Activated T-cell treated with anti-CD3 and anti-CD28 coated beads for 24 hours (primary cell): Measurements from ENCODE around the gene KRTAP1-4.
"Not testable (repeated sequence)": the region's sequence is repeated elsewhere in the genome, so short reads cannot be mapped to it uniquely, and the experiment has no call there.

ENCODE experiments used
- DNase-seq: peaks from one replicate; pipeline ENCODE4 v3.0.0-alpha.2; 2020; ENCODE audit warnings: low read depth

The KRTAP1-4 gene

GRCh38 chr17:41046735-41047465 is 16.9 kb upstream of the KRTAP1-4 start, which contains the start of gene KRTAP2-1:
Gene KRTAP2-1, minus strand, starts transcription at chr17:41047316. Its CDS starts 49 bp downstream, at chr17:41047267.
- not testable (repeated sequence) for DNase-seq

- no peak for DNase-seq
Observed at GRCh38 chr17:41042953-41043352, 13.0 kb upstream of the KRTAP1-4 start.

- DNase-seq, result not testable (repeated sequence)
Observed at GRCh38 chr17:41040783-41041571, 11.0 kb upstream of the KRTAP1-4 start, which contains the start of gene KRTAP1-1. Gene KRTAP1-1, minus strand, starts transcription at chr17:41041450. Its CDS starts 53 bp downstream, at chr17:41041397.

GRCh38 chr17:41037853-41038350 is 7.9 kb upstream of the KRTAP1-4 start:
- no peak for DNase-seq

GRCh38 chr17:41034346-41034935 is 4.4 kb upstream of the KRTAP1-4 start, which contains the start of gene KRTAP1-3:
Gene KRTAP1-3, minus strand, starts transcription at chr17:41034874. Its CDS starts 53 bp downstream, at chr17:41034821.
- not testable (repeated sequence) for DNase-seq

- DNase-seq, result no peak
Observed at GRCh38 chr17:41026715-41027471, 3.1 kb downstream of the KRTAP1-4 start, which contains the start of gene KRTAP1-5. Gene KRTAP1-5, minus strand, starts transcription at chr17:41027208. Its CDS starts 53 bp downstream, at chr17:41027155.

GRCh38 chr17:41024697-41025096 is 5.3 kb downstream of the KRTAP1-4 start:
- no peak for DNase-seq

- no peak for DNase-seq
Observed at GRCh38 chr17:41020336-41020735, 9.7 kb downstream of the KRTAP1-4 start.

GRCh38 chr17:41019415-41019814 is 10.6 kb downstream of the KRTAP1-4 start:
- DNase-seq, result no peak

- DNase-seq, result no peak
Observed at GRCh38 chr17:41018541-41018940, 11.5 kb downstream of the KRTAP1-4 start.

GRCh38 chr17:41016578-41017215 is 13.3 kb downstream of the KRTAP1-4 start:
- DNase-seq, result no peak

GRCh38 chr17:41015454-41015853 is 14.5 kb downstream of the KRTAP1-4 start:
- no peak for DNase-seq

GRCh38 chr17:41013606-41014005 is 16.4 kb downstream of the KRTAP1-4 start:
- no peak for DNase-seq

GRCh38 chr17:41013181-41013580 is 16.8 kb downstream of the KRTAP1-4 start:
- no peak for DNase-seq

GRCh38 chr17:41012326-41013120 is 17.5 kb downstream of the KRTAP1-4 start:
- no peak for DNase-seq

GRCh38 chr17:41010441-41010840 is 19.6 kb downstream of the KRTAP1-4 start:
- no peak for DNase-seq

GRCh38 chr17:41009936-41010335 is 20.1 kb downstream of the KRTAP1-4 start:
- no peak for DNase-seq

- DNase-seq, result no peak
Observed at GRCh38 chr17:41009301-41009760, 20.7 kb downstream of the KRTAP1-4 start.

- DNase-seq, result no peak
Observed at GRCh38 chr17:41008811-41009210, 21.2 kb downstream of the KRTAP1-4 start, which contains the start of gene KRTAP3-1. Gene KRTAP3-1, minus strand, starts transcription at chr17:41009128. Its CDS starts 54 bp downstream, at chr17:41009074.

- DNase-seq, result no peak
Observed at GRCh38 chr17:41004397-41004796, 25.6 kb downstream of the KRTAP1-4 start.
